Panc1 (cell line): ENCODE results near the gene PHACTR2. TPM values are rescaled to one million over a fixed set of nuclear protein-coding genes. Genes with fewer than 3 reads are reported as not detected.

Experiments used
- ATAC-seq: fragments of 200-7000 bp; cut with Tn5 transposase; 2 replicates; pipeline ENCODE4 v1.9.1; 2020; ENCODE audit warnings: mild to moderate bottlenecking, moderate library complexity
- BruUV-seq: library from RNA; stranded (reverse); fragments of 400-500 nt; replicated peaks from 2 replicates; lab custom pipeline; 2021; lab: Mats Ljungman, UMichigan
- CTCF ChIA-PET: fragments of 300-600 bp; sonication (Branson Sonifier 250); formaldehyde crosslinking; loops from one replicate; lab custom pipeline; 2022; ENCODE audit warnings: antibody characterized with exemption; lab: Charles Lee
- POLR2A ChIA-PET: fragments of 300-600 bp; sonication (Branson Sonifier 250); formaldehyde crosslinking; loops from one replicate; lab custom pipeline; 2022; ENCODE audit warnings: antibody characterized with exemption; lab: Charles Lee
- DNase-seq: peaks from one replicate; pipeline ENCODE4 v3.0.0-alpha.2; 2010; ENCODE audit warnings: low read depth, low spot score
- H3K27ac ChIP-seq: 2 replicates; pipeline ENCODE4 v1.5.1; 2011; ENCODE audit warnings: mild to moderate bottlenecking, low read length, inconsistent platforms
- H3K27me3 ChIP-seq: fragments of 200-500 bp; sonication (Bioruptor generic); 2 replicates; pipeline ENCODE4 v1.6.0; 2014; ENCODE audit warnings: low read length, inconsistent platforms; ENCODE audit not compliant: control insufficient read depth, insufficient read depth
- H3K36me3 ChIP-seq: fragments of 200-500 bp; sonication (Bioruptor generic); 2 replicates; pipeline ENCODE4 v1.5.1; 2014; ENCODE audit warnings: inconsistent platforms, mild to moderate bottlenecking, low read length, moderate library complexity; ENCODE audit not compliant: control insufficient read depth, insufficient read depth
- H3K4me1 ChIP-seq: 2 replicates; pipeline ENCODE4 v1.5.1; 2011; ENCODE audit warnings: inconsistent platforms, mild to moderate bottlenecking, low read length, moderate library complexity; ENCODE audit not compliant: control insufficient read depth, insufficient read depth
- H3K4me3 ChIP-seq, 2 experiments: 2 replicates each; pipeline ENCODE4 v1.5.1; 2011 to 2012; ENCODE audit warnings: low read depth in 2 of 2, low read length in 2 of 2, mild to moderate bottlenecking in 2 of 2, inconsistent platforms in 1 of 2, moderate library complexity in 1 of 2
- H3K9me3 ChIP-seq: fragments of 200-500 bp; sonication (Bioruptor generic); 2 replicates; pipeline ENCODE4 v1.5.1; 2014; ENCODE audit warnings: low read depth, mild to moderate bottlenecking, inconsistent platforms, low read length, moderate library complexity; ENCODE audit not compliant: control insufficient read depth, insufficient read depth
- POLR2AphosphoS5 ChIP-seq: IDR thresholded peaks from 2 replicates; pipeline ENCODE4 v1.6.1; 2012; ENCODE audit warnings: mild to moderate bottlenecking, low read depth, low read length, moderate library complexity
- SIN3A ChIP-seq: IDR thresholded peaks from 2 replicates; pipeline ENCODE4 v1.6.1; 2012; ENCODE audit warnings: low read depth, mild to moderate bottlenecking, low read length, moderate library complexity, borderline replicate concordance; ENCODE audit not compliant: insufficient read depth
- TCF7L2 ChIP-seq: IDR thresholded peaks from 2 replicates; pipeline ENCODE4 v1.6.1; 2011; ENCODE audit warnings: mild to moderate bottlenecking, low read depth, low read length, inconsistent platforms
- in situ Hi-C: cut with HindIII; loops from 2 replicates; pipeline ENCODE4 v1.10.0; 2016; ENCODE audit warnings: low sequenced_read_pairs, low pct_unique_long_range_greater_than_20kb
- intact Hi-C: fragments of 100-400 bp; cut with micrococcal nuclease; formaldehyde crosslinking; loops from one replicate; pipeline ENCODE4 v1.10.0; 2022; ENCODE audit not compliant: unreplicated experiment
- total RNA-seq: library from RNA; stranded (reverse); gene quantifications from one replicate; pipeline ENCODE4 v1.2.1, GENCODE V29; 2021; ENCODE audit not compliant: unreplicated experiment
- TF ChIP-seq, protein P1 (sequence below), 2 experiments: IDR thresholded peaks; 2 replicates each; pipeline ENCODE4 v1.6.1; 2011 to 2012; ENCODE audit warnings: low read depth in 2 of 2, control low read depth in 1 of 2, low read length in 1 of 2, mild to moderate bottlenecking in 1 of 2, moderate library complexity in 1 of 2; ENCODE audit not compliant: insufficient read depth in 1 of 2
- TF ChIP-seq, protein P2 (sequence below): fragments of 450-650 bp; IDR thresholded peaks from 2 replicates; pipeline ENCODE4 v1.5.1; 2017; ENCODE audit warnings: mild to moderate bottlenecking

PHACTR2 gene
- total RNA-seq, 1 experiment from 2014 or later = 59.9 TPM

DNA sequence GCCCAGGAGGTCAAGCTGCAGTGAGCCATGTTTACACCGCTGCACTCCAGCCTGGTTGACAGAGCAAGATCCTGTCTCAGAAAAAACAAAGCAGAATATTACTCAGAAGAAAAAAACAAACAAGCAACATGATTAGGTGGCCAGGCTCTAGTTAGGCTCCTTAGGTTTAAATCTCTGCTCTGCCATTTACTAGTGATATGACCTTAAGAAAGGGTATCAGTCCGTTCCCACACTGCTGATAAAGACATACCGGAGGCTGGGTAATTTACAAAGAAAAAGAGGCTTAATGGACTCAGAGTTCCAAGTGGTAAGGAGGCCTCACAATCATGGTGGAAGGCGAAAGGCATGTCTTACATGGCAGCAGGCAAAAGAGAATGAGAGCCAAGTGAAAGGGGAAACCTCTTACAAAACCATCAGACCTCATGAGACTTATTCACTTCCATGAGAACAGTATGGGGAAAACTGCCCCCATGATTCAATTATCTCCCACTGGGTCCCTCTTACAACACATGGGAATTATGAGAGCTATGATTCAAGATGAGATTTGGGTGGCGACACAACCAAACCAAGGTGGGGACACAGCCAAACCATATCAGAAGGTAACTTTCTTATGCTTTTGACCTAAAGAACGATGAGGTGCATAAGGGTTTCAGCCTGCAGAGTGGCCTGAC is 163.0 kb downstream of the PHACTR2 start:
- TF ChIP-seq, protein P1, sequence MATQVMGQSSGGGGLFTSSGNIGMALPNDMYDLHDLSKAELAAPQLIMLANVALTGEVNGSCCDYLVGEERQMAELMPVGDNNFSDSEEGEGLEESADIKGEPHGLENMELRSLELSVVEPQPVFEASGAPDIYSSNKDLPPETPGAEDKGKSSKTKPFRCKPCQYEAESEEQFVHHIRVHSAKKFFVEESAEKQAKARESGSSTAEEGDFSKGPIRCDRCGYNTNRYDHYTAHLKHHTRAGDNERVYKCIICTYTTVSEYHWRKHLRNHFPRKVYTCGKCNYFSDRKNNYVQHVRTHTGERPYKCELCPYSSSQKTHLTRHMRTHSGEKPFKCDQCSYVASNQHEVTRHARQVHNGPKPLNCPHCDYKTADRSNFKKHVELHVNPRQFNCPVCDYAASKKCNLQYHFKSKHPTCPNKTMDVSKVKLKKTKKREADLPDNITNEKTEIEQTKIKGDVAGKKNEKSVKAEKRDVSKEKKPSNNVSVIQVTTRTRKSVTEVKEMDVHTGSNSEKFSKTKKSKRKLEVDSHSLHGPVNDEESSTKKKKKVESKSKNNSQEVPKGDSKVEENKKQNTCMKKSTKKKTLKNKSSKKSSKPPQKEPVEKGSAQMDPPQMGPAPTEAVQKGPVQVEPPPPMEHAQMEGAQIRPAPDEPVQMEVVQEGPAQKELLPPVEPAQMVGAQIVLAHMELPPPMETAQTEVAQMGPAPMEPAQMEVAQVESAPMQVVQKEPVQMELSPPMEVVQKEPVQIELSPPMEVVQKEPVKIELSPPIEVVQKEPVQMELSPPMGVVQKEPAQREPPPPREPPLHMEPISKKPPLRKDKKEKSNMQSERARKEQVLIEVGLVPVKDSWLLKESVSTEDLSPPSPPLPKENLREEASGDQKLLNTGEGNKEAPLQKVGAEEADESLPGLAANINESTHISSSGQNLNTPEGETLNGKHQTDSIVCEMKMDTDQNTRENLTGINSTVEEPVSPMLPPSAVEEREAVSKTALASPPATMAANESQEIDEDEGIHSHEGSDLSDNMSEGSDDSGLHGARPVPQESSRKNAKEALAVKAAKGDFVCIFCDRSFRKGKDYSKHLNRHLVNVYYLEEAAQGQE (IDR thresholded peaks at IDR 0.05; ENCODE audit: insufficient read depth in 1 of 2, low read depth in 2 of 2, low read length in 1 of 2) = no peak
- TF ChIP-seq SIN3A = no peak
- no peak for TF ChIP-seq POLR2AphosphoS5
- TF ChIP-seq, protein P2, sequence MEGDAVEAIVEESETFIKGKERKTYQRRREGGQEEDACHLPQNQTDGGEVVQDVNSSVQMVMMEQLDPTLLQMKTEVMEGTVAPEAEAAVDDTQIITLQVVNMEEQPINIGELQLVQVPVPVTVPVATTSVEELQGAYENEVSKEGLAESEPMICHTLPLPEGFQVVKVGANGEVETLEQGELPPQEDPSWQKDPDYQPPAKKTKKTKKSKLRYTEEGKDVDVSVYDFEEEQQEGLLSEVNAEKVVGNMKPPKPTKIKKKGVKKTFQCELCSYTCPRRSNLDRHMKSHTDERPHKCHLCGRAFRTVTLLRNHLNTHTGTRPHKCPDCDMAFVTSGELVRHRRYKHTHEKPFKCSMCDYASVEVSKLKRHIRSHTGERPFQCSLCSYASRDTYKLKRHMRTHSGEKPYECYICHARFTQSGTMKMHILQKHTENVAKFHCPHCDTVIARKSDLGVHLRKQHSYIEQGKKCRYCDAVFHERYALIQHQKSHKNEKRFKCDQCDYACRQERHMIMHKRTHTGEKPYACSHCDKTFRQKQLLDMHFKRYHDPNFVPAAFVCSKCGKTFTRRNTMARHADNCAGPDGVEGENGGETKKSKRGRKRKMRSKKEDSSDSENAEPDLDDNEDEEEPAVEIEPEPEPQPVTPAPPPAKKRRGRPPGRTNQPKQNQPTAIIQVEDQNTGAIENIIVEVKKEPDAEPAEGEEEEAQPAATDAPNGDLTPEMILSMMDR = no peak
- no peak for TF ChIP-seq TCF7L2
- POLR2A ChIA-PET = no interaction called here
- in situ Hi-C loops (no loop called here), intact Hi-C loops (loop anchor here (5.0 kb wide), 1 partner anchor 163 kb away; the partner anchor contains the start of gene PHACTR2)
- Histone ChIP-seq H3K36me3 (peaks cover 14% of the 10 kb centered on the region), H3K27ac (no peak overlapping the region), H3K27me3 (no peaks in the 10 kb centered on the region), H3K9me3 (no peaks in the 10 kb centered on the region), H3K4me1 (0 out of 2 replicates have a peak, but pooled peaks cover 6% of the 10 kb centered on the region), H3K4me3 (no peak overlapping the region)
- CTCF ChIA-PET = no interaction called here
- DNase-seq = no peak
- BruUV-seq = no TSS peak
- no peak for ATAC-seq

DNA sequence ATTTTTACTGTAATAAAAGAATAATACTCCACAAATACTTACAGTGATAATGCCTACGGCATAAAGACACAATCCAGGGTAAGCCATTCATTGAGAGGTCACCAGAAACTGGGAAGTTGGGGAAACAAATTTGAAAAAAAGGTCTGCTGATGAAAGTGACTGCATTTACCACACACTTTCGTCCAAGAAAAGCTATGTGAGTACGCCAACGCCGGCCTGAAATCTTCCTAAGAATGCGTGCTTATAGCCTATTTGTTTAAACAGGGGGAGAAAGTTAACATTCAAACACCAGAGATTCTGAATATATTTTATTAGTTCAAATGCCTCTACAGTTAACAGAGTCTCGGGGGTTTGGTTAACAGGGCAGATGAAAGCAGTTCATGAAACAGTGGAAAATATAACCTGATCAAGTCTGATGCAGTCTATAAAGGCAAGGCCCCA is 164.7 kb downstream of the PHACTR2 start:
- peak overlapping the region; percentile 89 for H3K4me3 ChIP-seq
- in situ Hi-C loops = no loop called here
- TF ChIP-seq, protein P2 = no peak
- TF ChIP-seq POLR2AphosphoS5 = no peak
- TF ChIP-seq, protein P1 (IDR thresholded peaks at IDR 0.05; ENCODE audit: insufficient read depth in 1 of 2, low read depth in 2 of 2, low read length in 1 of 2) = no peak
- no peak for TF ChIP-seq TCF7L2
- TF ChIP-seq SIN3A = no peak
- ChIA-PET POLR2A (interaction anchor here (0.6 kb wide), 2 partner anchors 151 to 163 kb away, joined by 3 to 6 read pairs; no protein-coding TSS in a partner anchor), CTCF (interaction anchor here (1.6 kb wide), 1 partner anchor 267 kb away, joined by 7 read pairs; no protein-coding TSS in a partner anchor)
- peaks cover 28% of the 10 kb centered on the region for H3K36me3 ChIP-seq
- BruUV-seq = TSS peak; percentile 99
- ATAC-seq (no peak; the same call in 1 of the 2 replicates), DNase-seq (no peak)
- H3K9me3 ChIP-seq = no peaks in the 10 kb centered on the region
- H3K27me3 ChIP-seq = no peaks in the 10 kb centered on the region
- peak overlapping the region; percentile 96 for H3K27ac ChIP-seq
- 0 out of 2 replicates have a peak, but pooled peaks cover 6% of the 10 kb centered on the region for H3K4me1 ChIP-seq
- intact Hi-C loops = loop anchor here (5.0 kb wide), 1 partner anchor 165 kb away; the partner anchor contains the start of gene PHACTR2
